Endothelial cell of hepatic sinusoid (primary cell): Measurements from ENCODE around the gene SLC35F1.

Source experiments
- in situ Hi-C: cut with HindIII; loops from 2 replicates; pipeline ENCODE4 v1.10.0; 2017; ENCODE audit warnings: low sequenced_read_pairs

The SLC35F1 gene

DNA sequence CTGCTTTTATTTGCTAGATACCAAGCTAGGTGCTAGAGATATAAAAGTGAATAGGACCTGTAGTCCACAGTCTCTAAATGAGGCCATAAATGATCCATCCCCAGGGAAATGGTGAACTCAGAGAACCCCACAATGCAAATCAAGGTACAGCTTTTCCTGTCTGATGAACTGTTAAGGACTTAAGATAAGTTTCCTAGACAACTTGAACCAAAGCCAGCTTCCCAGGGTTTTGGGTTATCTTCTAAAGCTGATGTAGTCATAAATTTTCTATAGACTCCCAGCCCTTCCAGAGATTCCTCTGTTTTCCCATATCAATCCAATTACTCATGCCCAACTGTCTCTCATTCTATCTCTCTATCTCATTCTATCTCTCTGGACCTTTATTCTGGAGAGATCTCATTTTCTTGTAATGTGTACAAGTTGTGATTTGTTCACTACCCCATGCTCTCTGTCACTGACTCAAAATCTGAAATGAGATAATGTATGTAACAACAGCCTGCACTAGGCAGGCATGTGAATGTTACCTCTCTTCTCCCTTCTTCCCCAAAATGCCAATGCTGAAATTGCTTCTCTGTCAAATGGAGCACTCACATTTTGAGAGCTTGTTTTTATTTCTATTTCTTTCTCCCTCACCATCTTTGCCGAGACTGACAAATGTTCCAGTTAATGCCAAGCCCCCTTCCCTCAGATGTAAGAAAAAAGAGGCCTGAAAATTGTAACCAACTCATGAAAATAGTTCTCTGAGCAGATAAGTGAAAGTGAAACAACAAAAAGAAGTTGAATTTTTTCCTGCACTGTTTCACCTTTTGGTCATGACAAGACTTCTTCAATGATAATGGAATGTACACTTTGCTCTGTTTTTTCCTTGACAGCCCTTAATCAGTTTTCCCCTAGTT lies 279.9 kb downstream of the SLC35F1 start:
- in situ Hi-C loops, result no loop called here

DNA sequence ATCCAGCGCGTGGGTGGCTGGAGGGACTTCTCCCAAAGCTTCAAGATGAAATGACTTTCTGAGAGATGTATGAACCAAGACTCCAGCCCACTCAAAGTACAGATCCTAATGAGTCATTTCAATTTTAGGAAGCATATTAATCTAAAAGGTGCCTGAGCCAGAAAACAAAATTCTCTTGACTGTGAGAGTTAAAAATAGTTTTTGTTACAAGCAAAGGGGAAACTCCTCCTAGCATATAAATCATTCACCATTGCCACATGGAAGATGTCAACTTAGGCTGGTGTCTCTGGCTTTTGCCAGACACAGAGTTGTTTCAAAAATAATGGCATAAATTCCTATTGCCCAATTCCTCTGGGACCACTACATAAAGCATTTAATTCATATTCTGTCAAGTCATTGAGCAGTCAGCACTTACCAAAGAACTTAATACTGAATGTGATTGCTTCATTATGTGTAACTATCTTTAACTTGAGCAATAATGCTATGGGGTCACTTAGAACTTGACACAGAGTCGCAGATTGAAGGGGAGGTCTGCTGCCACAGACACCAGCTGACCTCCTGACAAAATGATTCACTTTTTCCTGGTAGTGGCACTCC lies 280.6 kb downstream of the SLC35F1 start:
- in situ Hi-C loops, result no loop called here

DNA sequence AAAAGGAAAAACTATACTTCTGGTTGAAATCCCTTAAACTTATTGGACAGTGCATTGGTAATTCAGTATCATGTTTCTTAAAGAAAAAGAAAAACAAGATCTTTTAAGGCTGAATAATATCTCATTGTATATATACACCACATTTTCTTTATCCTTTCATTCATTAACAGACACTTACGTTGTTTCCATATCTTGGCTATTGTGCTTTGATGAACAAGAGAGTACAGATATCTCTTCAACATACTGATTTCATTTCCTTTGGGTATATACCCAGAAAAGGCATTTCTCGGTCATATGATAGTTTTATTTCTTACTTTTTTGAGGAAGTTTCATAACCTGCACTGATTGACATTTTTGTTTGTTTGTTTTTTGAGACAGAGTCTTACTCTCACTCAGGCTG lies 281.5 kb downstream of the SLC35F1 start:
- in situ Hi-C loops, result no loop called here

DNA sequence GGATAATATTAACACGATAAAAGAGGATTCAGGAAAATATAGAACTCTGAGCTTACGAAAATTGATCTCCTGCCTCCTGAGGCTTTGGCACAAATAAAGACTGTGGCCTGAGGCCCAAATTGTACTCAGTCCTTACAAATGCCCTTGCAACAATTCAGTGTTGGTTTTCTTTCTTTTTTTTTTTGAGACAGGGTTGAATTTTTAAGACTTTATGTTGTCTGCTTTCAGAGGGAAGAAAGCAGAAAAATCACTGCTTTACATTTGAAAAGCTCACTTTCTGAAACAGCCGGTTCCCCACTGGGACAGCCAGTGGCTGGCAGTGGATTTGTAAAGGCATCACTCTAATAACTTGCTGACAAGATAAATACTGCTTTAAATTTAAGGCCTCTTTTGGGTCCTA lies 290.5 kb downstream of the SLC35F1 start:
- in situ Hi-C loops, result no loop called here

DNA sequence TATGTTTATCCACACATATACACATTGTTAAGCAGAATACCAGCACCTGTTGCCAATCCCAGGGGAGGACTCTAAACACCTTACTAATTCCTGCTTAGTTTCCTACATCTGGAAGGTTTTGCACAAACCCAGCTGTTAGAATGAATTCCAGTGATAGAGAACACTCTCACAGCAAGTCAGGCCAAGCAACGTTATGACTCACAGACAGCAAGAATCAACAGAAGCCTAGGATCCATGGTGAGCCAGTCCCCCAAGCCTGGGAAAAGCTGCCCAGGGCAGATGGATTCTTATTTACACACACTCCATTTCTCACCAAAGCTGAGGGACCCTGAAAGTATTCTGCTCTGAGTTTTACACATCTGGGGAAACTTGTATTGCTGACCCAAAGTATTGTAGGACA lies 291.7 kb downstream of the SLC35F1 start:
- in situ Hi-C loops, result no loop called here

DNA sequence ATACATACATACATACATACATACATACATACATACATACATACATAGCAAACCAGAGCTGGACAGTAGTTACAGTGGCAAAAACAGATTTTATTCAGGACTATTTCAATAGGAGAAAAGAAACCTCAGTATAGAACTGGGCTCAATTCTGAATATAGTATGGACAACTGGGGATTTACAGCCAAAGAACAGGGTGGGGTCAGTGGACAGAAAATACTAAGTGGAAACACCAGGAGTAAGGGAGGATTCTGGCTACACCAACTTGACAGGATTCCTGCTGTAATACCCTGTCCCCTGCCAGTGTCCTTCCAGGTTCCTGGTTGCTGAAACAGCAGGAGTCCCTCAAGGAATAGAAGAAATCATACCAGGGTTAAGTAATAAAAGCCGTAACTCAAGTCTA lies 293.1 kb downstream of the SLC35F1 start:
- in situ Hi-C loops, result no loop called here

DNA sequence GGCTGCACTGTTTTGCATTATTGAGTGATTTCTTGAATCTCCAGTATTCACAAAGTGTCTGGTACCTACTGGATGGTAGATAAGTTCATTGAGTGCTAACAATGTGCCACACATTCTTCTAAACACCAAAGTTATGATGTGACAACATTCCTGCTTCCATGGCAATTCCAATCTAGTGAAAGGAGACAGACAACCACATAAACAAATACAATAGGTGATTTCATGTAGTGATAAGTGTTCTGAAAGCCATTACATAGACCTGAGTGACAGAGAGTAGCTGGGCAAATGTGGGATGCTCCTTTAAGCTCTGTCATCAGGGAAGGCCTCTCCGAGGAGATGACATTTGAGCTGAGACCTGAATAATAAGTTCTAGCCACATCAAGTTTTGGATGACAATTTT lies 295.5 kb downstream of the SLC35F1 start:
- in situ Hi-C loops, result no loop called here

DNA sequence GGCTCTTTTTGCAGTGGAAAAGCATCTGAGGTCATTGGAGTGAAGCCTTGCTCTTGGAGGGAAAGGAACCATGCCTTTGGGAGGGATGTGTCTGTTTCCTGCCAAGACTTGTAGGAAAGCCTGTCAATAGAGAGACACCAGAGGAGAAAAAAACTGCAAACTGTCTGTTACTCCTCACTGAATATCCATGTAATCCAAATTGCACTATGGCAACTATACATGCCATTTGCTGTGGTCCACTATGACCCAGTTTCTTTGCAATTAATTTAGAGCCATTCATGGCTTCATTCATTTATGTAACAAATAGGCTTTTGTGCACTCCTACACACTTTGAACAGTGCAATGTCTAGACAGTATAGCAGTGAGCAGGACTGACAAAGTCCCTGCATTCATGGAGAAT lies 296.5 kb downstream of the SLC35F1 start:
- in situ Hi-C loops, result no loop called here

DNA sequence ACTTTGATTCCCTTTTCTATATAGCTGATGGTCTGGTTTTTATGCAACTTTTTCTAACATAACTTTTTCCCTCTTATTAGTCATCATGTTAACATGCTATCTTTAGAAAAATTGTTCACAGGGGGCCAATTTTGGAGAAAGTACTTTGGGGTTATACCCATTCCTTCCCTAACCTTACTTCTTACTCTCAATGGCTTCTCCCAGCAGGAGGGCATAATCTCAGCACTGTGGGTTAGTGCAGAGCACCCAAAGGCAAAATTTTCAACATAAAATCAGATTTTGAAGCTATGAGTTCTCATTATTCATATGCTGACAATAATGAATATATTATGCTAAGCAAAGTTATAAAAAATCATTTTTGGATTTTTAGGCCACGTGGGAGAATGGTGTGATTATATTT lies 299.2 kb downstream of the SLC35F1 start:
- in situ Hi-C loops, result no loop called here

DNA sequence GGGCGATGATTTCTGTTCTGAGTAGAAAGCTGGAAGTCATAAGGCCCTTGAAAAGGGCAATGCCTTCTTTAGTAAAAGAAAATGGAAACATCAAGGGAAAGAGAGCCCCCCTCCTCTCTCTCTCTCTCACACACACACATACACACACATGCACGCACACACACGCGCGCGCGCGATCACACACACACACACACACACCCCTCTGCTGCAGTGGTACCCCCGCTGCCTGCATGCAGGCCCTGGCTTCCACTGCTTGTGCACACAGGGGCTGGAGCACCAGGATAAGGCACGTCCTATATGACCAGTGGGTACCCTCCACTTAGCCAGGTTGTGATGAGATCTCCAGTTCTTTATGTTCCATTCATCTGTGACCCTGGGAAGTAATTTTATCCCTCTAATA lies 300.9 kb downstream of the SLC35F1 start:
- in situ Hi-C loops, result no loop called here

DNA sequence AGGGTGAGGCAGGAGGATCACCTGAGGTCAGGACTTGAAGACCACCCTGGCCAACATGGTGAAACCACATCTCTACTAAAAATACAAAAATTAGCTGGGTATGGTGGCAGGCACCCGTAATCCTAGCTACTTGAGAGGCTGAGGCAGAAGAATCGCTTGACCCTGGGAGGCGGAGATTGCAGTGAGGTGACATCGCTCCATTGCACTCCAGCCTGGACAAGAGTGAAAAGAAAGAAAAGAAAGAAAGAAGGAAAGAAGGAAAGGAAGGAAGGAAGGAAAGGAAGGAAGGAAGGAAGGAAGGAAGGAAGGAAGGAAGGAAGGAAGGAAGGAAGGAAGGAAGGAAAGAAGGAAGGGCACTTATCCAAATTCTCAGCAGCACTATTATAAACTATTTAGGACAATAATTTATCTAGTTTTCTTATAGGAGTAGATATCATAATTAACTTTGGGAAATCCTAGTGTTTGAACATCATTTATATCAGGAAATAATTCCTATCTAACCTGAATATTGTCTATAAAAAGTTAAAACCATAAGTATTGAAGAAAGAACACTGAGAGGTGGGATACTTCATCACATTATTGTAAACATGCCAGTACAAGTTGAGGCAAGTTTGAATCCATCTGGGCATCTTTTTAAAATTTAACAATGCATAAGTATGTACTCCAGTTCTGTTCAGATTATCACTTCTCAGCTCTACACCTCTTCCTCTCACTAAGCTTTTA lies 305.5 kb downstream of the SLC35F1 start:
- in situ Hi-C loops, result no loop called here

DNA sequence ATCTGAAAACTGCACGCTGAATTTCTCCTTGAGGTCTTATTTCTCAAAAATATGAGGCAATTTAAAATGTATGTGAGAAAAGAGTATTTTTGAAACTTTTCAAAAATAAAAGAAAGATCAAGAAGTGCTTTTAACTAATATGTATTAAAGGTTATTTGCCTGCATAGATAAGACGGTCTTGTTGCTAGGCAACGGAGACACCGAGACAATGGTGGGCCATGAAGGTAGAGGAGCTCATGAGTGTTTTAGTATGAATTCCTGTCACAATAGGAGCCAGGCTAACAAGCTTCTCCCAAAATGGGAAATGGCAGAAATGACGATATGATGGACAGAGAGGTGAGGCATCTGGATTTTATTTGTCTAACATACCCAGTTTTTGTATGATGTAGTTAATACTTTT lies 308.2 kb downstream of the SLC35F1 start:
- in situ Hi-C loops, result no loop called here

DNA sequence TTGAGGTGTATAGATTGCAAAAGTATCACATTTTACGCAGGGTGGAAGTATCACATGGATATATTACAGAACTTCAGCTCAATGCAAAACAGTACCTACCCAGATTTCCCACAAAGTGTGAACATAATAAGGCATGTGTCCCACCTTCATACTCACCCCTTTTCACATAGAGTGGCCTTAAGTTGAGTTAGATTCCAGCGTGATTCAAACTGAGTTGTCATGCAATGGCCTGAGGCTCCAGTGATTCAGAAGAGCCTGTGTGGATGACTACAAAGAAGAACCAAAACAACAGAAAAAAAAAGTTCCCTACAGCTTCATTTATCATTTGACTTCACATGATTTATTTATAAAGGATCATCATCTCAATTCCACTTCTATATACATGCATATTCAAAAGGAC lies 309.7 kb downstream of the SLC35F1 start:
- in situ Hi-C loops, result no loop called here

DNA sequence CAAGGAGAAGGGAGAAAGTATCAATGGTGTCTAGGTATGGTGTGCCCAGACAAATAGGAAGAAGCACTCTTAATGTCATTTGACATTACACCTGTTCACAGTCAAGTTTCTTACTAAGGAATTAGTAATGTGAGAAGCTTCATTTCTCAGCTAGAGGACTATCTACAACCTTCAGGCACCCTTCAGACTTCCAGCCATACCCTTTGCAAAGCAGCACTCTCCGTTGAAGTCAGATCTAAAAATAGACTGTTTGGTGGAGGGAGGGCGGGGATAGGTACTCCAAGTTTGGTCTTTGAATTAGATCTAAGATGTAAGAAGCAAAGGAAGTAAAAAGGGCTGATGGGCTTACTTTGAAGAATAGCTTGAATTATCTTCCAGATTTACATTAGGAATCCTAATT lies 311.1 kb downstream of the SLC35F1 start:
- in situ Hi-C loops, result no loop called here

DNA sequence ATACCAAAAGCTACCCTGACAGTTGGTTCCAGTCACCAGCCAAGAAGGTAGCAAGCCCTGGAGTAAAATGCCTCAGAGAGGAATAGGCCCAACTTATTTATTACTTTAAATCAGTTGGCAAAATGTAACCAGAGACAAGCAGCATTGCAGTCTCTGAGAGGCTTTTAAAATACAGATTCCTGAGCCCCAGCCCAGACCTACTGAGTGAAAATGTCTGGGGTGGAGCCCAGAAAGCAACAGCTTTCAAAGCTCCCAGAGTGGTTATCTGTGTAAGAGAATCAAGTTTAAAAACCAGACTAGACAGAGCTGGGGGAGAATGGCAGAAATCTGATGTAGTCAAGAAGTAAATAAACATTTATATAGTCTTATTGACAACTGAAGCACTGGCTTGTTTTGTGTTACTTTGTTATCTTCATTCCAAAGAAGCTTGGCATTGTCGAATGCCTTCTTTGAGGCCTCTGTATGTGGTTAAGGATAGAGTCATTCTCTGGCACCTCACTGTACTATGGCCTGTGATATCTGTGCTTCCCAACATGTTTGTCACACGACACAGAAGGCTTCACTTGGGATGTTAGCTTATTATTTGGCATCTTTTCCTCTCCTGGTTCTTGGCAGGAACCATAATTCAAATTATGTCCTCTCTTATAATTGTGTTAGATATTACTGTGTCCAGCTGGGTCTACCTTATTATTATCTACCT lies 313.5 kb downstream of the SLC35F1 start:
- in situ Hi-C loops, result no loop called here

DNA sequence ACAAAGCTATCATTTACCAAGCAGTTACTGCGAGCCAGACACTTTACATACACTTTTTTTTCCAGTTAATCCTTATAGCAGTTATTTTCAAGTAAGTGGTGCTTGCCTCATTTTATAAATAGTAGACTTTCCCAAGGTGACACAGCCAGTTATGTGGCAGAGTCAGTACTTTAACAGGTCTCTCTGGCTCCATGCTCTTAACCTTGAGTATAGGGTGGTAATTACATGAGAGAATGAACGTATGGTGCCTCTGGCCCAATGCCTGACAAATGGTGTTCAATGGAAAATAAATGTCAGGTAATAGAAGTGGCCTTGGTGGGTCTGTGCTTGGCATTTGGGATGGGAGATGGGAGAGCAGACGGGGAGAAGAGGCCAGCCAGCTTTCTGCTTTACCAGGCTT lies 316.3 kb downstream of the SLC35F1 start:
- in situ Hi-C loops, result no loop called here

DNA sequence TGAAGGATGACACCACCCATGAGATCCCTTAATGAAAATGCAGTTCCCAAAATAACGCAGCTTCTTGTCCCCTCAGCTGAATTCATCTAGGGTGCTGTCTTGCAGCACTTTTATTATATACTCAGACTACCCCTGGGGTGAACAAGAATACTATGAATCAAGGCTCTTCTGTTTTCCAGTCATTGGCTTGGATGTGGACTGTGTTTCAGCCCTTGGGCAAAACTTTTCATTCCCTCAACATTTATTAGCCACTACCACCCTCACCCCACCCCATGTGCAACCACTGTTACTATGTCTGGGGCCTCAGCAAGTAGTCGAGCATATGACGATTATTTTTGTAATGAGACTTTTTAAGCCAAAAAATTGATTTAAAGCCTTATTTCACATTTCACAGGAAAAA lies 321.8 kb downstream of the SLC35F1 start:
- in situ Hi-C loops, result no loop called here

DNA sequence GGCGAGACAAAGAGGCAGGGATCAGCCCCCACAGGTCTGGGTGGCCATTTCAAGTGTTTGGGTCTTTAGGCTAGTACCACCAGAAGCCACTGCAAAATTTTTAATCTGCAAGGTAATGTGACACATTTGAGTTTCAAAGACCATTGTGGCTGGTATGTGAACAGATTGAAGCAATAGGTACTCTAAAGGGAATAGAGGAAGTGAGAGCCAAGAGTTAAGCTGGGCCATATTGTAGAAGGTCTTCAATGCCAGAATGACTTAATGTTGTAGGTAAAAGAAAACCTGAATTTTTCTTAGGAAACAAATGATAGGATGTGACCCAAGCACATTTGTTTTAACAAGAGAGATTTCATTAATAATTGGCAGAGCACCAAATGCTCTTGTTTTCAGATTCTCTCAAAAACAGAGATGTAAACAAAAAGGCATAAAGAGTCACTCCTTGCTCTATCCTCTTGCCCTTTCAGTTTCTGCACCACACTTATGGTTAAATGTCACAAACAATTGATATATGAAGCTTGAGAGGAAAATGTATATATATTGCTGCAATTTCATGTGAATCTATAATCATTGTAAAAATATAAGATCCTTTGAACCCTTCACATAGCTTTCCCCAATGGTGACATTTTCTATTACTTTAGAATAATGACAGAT lies 333.9 kb downstream of the SLC35F1 start:
- in situ Hi-C loops, result no loop called here

DNA sequence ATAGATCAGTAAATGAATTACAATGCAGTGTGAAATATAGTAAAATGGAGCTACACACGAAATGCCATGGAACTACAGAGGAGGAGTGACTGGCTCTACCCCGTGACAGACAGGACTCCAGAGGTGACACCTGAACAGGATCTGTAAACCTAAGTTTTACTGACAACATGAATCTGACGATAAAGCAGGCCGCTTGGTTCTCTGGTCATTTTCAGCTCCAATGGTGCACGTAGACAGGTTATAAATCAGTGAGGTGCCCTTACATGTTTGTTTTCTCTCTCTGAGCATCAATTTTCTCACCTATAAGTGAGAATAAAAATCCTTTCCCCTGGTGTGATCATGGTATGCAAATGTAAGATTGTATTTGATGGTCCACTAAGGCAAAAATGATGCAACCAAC lies 339.3 kb downstream of the SLC35F1 start:
- in situ Hi-C loops, result no loop called here

DNA sequence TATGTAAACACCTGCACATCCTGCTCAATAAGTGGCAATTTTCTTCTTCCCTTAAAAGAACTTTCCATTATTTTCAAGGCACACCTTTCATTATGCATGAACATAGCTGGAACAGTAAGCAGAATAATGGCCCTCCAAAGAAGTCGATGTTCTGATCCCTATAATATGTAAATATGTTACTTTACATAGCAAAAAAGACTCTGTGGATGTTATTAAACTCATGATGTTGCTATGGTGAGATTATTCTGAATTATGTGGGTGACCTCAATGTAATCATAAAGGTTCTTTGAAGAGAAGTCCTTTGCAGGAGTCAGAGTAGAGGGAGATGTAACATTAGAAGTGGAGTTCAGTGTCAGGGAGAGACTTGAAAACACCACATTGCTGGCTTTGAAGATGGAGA lies 341.1 kb downstream of the SLC35F1 start:
- in situ Hi-C loops, result no loop called here

DNA sequence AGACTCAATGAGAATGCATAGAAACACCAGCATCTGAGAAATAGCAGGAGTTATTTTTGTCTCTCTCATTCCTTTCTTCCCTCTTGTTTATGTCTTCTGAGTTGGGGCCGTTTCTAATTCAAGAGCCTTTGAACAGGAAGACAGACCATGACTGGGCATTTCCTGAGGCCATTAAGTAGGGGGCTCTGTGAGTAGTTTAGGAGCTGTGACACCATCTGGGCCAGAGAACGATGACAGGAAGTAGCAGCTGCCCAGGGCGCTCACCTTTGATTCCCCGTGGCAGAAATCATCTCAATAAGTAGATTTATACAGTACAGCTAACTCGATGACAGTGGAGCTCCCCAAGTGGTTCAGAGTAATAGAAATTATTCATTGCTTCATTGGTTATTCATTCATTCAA lies 342.6 kb downstream of the SLC35F1 start:
- in situ Hi-C loops, result no loop called here
